Heart left ventricle (tissue), 16 donors: ENCODE data around the gene NAPEPLD. TPM values are rescaled to one million over a fixed set of nuclear protein-coding genes. Genes with fewer than 3 reads are reported as not detected.

Experiments used
- ATAC-seq, 4 donors: fragments of 200-7000 bp; cut with Tn5 transposase; one replicate each; pipeline ENCODE4 v1.9.1; 2020 to 2022; ENCODE audit warnings: moderate library complexity in 4 of 4, mild to moderate bottlenecking in 3 of 4, moderate number of reproducible peaks in 1 of 4
- DNase-seq, 5 donors: peaks; one replicate each; pipeline ENCODE4 v3.0.0-alpha.2; 2020
- H3K27ac ChIP-seq, 12 donors: fragments of 200-600 bp; sonication (generic) in 4 of 12; one replicate each; pipeline versions ENCODE4 v1.5.0 to v1.8.0; 2016 to 2022; ENCODE audit warnings: mild to moderate bottlenecking in 2 of 12
- H3K27me3 ChIP-seq, 9 donors: fragments of 200-600 bp; sonication (generic) in 2 of 9; one replicate each; pipeline versions ENCODE4 v1.5.1 to v1.8.0; 2016 to 2022; ENCODE audit warnings: mild to moderate bottlenecking in 3 of 9
- H3K36me3 ChIP-seq, 9 donors: fragments of 200-600 bp; sonication (generic) in 2 of 9; one replicate each; pipeline versions ENCODE4 v1.5.0 to v1.8.0; 2018 to 2022; ENCODE audit warnings: mild to moderate bottlenecking in 2 of 9
- H3K4me1 ChIP-seq, 12 donors: fragments of 200-600 bp; sonication (generic) in 4 of 12; one replicate each; pipeline versions ENCODE4 v1.5.0 to v1.8.0; 2016 to 2022; ENCODE audit warnings: mild to moderate bottlenecking in 3 of 12
- H3K4me3 ChIP-seq, 12 donors: fragments of 200-600 bp; sonication (generic) in 4 of 12; one replicate each; pipeline versions ENCODE4 v1.5.0 to v1.8.0; 2017 to 2022; ENCODE audit warnings: mild to moderate bottlenecking in 9 of 12, moderate library complexity in 4 of 12
- H3K9me3 ChIP-seq, 12 donors: fragments of 200-600 bp; sonication (generic) in 4 of 12; one replicate each; pipeline versions ENCODE4 v1.5.0 to v1.8.0; 2016 to 2022; ENCODE audit warnings: mild to moderate bottlenecking in 1 of 12
- CTCF ChIP-seq, 12 donors: fragments of 200-600 bp; sonication (generic) in 4 of 12; IDR thresholded peaks; one replicate each; pipeline versions ENCODE4 v1.5.0 to v1.8.0; 2018 to 2022; ENCODE audit warnings: antibody characterized with exemption in 12 of 12, mild to moderate bottlenecking in 5 of 12
- POLR2A ChIP-seq, 2 donors: fragments of 450-650 bp; IDR thresholded peaks; one replicate each; pipeline ENCODE4 v1.6.1; 2017; ENCODE audit warnings: antibody characterized with exemption in 2 of 2, mild to moderate bottlenecking in 2 of 2, moderate library complexity in 2 of 2
- WGBS, 4 donors: extraction: QIAGEN DNeasy Blood & Tissue Kit in 2 of 4; methylation state at CpG; one replicate each; pipeline versions ENCODE4 v1.1.5 to v1.1.7; 2013 to 2018; 5-methylcytosine and 5-hydroxymethylcytosine counted together
- intact Hi-C, 10 donors: fragments of 100-400 bp; cut with DNase I; formaldehyde crosslinking; loops; one replicate each; pipeline versions ENCODE4 v1.11.1 to v1.14.2; 2022
- polyA plus RNA-seq, 2 donors: library from polyadenylated mRNA; stranded (reverse); fragments of 200-250 nt; gene quantifications; one replicate each; pipeline ENCODE4 v1.2.3, GENCODE V29; 2013
- total RNA-seq, 9 donors: library from RNA; depleted of rRNA in 2 of 9; stranded (reverse); fragments of >200 nt in 2 of 9; fragmentation: NEBNext Ultra II Directional in 3 of 9; extraction: Animal tissue kit (Norgen Biotek cat#: 25700) in 3 of 9; gene quantifications; one replicate each; pipeline versions ENCODE4 v1.1.0 to v1.2.4, GENCODE V29; 2016 to 2023
- donor health status: ischemic (EF 13 %, LVEDD 7.1; RV severe dilation, severe dysfunction).
- donor health status: healthy with polysubstance abuse.
- donor health status: DM: no; HTN: yes; CAD: no.
- donor health status: DM: no; HTN: no; CAD: no.
- donor health status: ischemic (EF 25% LVEDD 6.9; RV normal size, moderate dysfunction).
- donor health status: ischemic (EF 25% LVEDD 5.7; RV mildly dilated, moderate dysfunction).
- donor health status: healthy.
- donor health status: DM: yes; HTN: yes; CAD: no.
- donor health status: ischemic (EF 35%, LVEDD 5.7; RV mildly dilated, moderate dysfunction).
- donor health status: nonischemic (EF 11% LVEDD 7.7; RV severe dilation, severe dysfunction).
- donor health status: DM: yes; HTN: yes; CAD: no.
- donor health status: PGD.
- donor health status: ischemic (EF 29% LVEDD 5.4; RV normal size, mild dysfunction).
- donor health status: nonischemic (EF 23%, LVEDD 6.1; RV moderate dilation, normal function).

NAPEPLD gene
- total and polyA plus RNA-seq, 11 donors: 3.3 to 12.8 (median 7.8) TPM

GRCh38 chr7:103129702-103130549 is 19.0 kb downstream of the NAPEPLD start:
- 84 to 91% (median 89%) methylated on average over 6 of the region's 6 CpGs for WGBS, 4 donors
- Histone ChIP-seq H3K36me3 (peaks cover 0 to 38% (median 28%) of the 10 kb centered on the region in 9 donors), H3K27ac (no peak overlapping the region), H3K27me3 (no peaks in the 10 kb centered on the region), H3K4me1 (peaks cover 0 to 3% (median 0%) of the 10 kb centered on the region in 12 donors), H3K4me3 (no peak overlapping the region), H3K9me3 (no peaks in the 10 kb centered on the region)
- TF ChIP-seq POLR2A (IDR thresholded peaks at IDR 0.05) (no peak), CTCF (IDR thresholded peaks at IDR 0.05) (no peak)
- intact Hi-C loops: no loop called here
- no peak for ATAC-seq
- no peak for DNase-seq

DNA sequence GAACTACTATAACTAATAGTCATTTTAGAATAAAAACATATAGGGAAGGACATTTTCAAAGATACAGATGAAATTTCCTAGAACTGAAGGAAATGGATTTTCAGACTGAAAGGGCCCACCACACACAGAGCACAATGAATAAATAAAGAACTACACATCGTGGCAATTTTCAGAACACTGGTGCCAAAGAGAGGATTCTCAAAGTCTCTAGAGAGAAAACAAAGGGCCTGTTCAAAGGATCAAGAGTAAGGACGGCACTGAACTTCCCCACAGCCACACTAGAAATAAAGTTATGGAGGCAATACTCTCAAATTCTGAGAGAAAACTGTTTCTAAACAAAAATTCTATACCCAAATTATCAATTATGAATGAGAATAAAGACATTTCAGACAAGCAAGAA is 21.9 kb downstream of the NAPEPLD start:
- Histone ChIP-seq H3K4me3 (no peak overlapping the region), H3K27ac (no peak overlapping the region), H3K4me1 (no peaks in the 10 kb centered on the region), H3K9me3 (no peaks in the 10 kb centered on the region), H3K36me3 (peaks cover 0 to 54% (median 38%) of the 10 kb centered on the region in 9 donors), H3K27me3 (no peaks in the 10 kb centered on the region)
- intact Hi-C loops: no loop called here
- TF ChIP-seq CTCF (IDR thresholded peaks at IDR 0.05) (no peak), POLR2A (IDR thresholded peaks at IDR 0.05) (no peak)
- DNase-seq (no peak), ATAC-seq (no peak)
- WGBS, 4 donors: 77 to 92% (median 84%) methylated on average over 2 of the region's 2 CpGs

DNA sequence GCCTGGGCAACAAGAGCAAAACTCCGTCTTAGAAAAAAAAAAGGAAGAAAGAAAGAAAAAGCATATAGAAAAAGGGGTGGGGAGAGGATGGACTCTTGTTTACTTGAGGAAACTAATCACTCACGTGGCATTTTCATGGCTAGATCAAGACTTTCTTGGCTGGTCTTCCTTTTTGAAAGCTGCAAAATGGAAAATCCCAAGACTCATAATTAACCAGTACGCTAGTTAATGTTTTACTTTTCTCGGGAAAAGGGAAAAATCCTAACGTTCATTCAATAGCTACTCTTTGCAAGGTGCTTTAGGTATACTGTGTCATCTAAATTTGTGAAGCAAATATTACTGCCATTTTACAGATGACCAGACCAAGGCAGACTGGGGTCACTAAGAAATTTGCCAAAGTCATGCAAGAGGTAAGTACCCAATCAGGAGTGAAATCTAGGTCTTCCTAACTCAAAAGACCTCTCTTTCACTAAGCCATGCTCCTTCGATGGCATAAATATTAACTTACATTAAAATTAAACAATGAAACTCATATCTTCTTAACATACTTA is 24.4 kb downstream of the NAPEPLD start:
- no peak for ATAC-seq
- no peak for TF ChIP-seq POLR2A (IDR thresholded peaks at IDR 0.05)
- TF ChIP-seq CTCF (IDR thresholded peaks at IDR 0.05): no peak
- H3K36me3 ChIP-seq: peaks cover 0 to 75% (median 52%) of the 10 kb centered on the region in 9 donors

DNA sequence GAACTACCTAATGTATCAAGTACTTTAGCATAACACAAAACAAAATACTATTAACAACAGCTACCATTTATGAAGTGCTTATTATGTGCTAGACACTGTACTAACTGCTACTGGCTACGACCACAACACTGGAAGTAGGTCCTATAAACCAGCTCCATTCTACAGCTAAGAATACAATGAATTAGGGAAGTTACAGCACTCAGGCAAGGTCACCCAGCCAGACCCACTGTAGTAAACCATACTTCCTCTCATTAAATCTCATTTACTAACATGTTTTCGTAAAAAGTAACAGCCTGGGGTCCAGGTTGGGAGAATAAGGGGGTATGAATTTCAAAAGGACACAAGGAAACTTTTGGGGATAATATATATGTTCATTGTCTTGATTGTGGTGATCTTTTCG is 25.4 kb downstream of the NAPEPLD start:
- ATAC-seq (no peak), DNase-seq (no peak)
- H3K27ac ChIP-seq: no peak overlapping the region
- no peaks in the 10 kb centered on the region for H3K4me1 ChIP-seq
- intact Hi-C loops: no loop called here
- peaks cover 0 to 85% (median 54%) of the 10 kb centered on the region in 9 donors for H3K36me3 ChIP-seq
- TF ChIP-seq CTCF (IDR thresholded peaks at IDR 0.05) (no peak), POLR2A (IDR thresholded peaks at IDR 0.05) (no peak)
- H3K9me3 ChIP-seq: no peaks in the 10 kb centered on the region
- H3K27me3 ChIP-seq: no peaks in the 10 kb centered on the region
- 62 to 80% (median 65%) methylated on average over 3 of the region's 3 CpGs for WGBS, 4 donors
- no peak overlapping the region for H3K4me3 ChIP-seq

More for the DNA sequence above, 24.4 kb downstream of the NAPEPLD start:
- H3K27ac ChIP-seq: no peak overlapping the region
- WGBS, 4 donors: 79 to 89% (median 81%) methylated on average over 6 of the region's 6 CpGs
- H3K9me3 ChIP-seq: no peaks in the 10 kb centered on the region
- no peak for DNase-seq
- no peak overlapping the region for H3K4me3 ChIP-seq
- no peaks in the 10 kb centered on the region for H3K4me1 ChIP-seq
- H3K27me3 ChIP-seq: no peaks in the 10 kb centered on the region
- intact Hi-C loops: no loop called here
